Measurements from ENCODE around the gene SH3BP2.

GRCh38 chr4:2757426-2757825, 35.5 kb upstream of the SH3BP2 start:
- TF ChIP-seq POLR2A (IDR thresholded peaks at IDR 0.05; ENCODE audit: low read depth, low read length): no peak
- TF ChIP-seq POLR2AphosphoS5 (IDR thresholded peaks at IDR 0.05; ENCODE audit: low read depth, low read length): no peak
